Brain microvascular endothelial cell (primary cell): ENCODE data around the gene CDKN2B-AS1.
A peak's percentile ranks its signal among the peaks of the same experiment; 100 is the strongest.

ENCODE experiments used
- DNase-seq: peaks from one replicate; pipeline ENCODE4 v3.0.0-alpha.2; 2020
- H3K27ac ChIP-seq: fragments of 250-450 bp; sonication (Bioruptor Pico); 2 replicates; pipeline ENCODE4 v1.5.1; 2020; ENCODE audit warnings: mild to moderate bottlenecking, moderate library complexity
- H3K27me3 ChIP-seq: fragments of 250-450 bp; sonication (Bioruptor Pico); replicated peaks from 2 replicates; pipeline ENCODE4 v1.5.1; 2020; ENCODE audit warnings: mild to moderate bottlenecking
- H3K36me3 ChIP-seq: fragments of 250-450 bp; sonication (Bioruptor Pico); replicated peaks from 2 replicates; pipeline ENCODE4 v1.5.1; 2020; ENCODE audit warnings: mild to moderate bottlenecking
- H3K4me3 ChIP-seq: 2 replicates; pipeline ENCODE4 v1.5.1; 2011; ENCODE audit warnings: low read depth, mild to moderate bottlenecking, control low read depth, low read length, moderate library complexity
- CTCF ChIP-seq: IDR thresholded peaks from 2 replicates; pipeline ENCODE4 v1.5.1; 2011; ENCODE audit warnings: low read depth, mild to moderate bottlenecking, moderate library complexity, low read length, control low read depth, inconsistent platforms; ENCODE audit errors: missing control alignments
- in situ Hi-C: cut with HindIII; loops from 2 replicates; pipeline ENCODE4 v1.10.0; 2017; ENCODE audit warnings: low sequenced_read_pairs, low pct_ligation_motif_present

CDKN2B-AS1 gene

GRCh38 chr9:22147813-22148527 is 153.4 kb downstream of the CDKN2B-AS1 start:
- in situ Hi-C loops: no loop called here
- Histone ChIP-seq H3K36me3 (no peaks in the 10 kb centered on the region), H3K27ac (peak overlapping the region; percentile 95), H3K4me3 (no peak overlapping the region), H3K27me3 (no peaks in the 10 kb centered on the region)
- TF ChIP-seq CTCF: no peak
- peak; percentile 98 for DNase-seq

GRCh38 chr9:22148528-22148875 is 153.9 kb downstream of the CDKN2B-AS1 start:
- H3K4me3 ChIP-seq: no peak overlapping the region
- H3K27me3 ChIP-seq: no peaks in the 10 kb centered on the region
- no peaks in the 10 kb centered on the region for H3K36me3 ChIP-seq
- DNase-seq: no peak
- peak overlapping the region; percentile 95 for H3K27ac ChIP-seq
- no peak for TF ChIP-seq CTCF
- in situ Hi-C loops: no loop called here

- Histone ChIP-seq H3K36me3 (no peaks in the 10 kb centered on the region), H3K27me3 (no peaks in the 10 kb centered on the region), H3K27ac (peak overlapping the region; percentile 95), H3K4me3 (no peak overlapping the region)
- in situ Hi-C loops: no loop called here
- no peak for TF ChIP-seq CTCF
- no peak for DNase-seq
Observed at GRCh38 chr9:22148876-22149637, 154.5 kb downstream of the CDKN2B-AS1 start.

- Histone ChIP-seq H3K27ac (no peak overlapping the region), H3K4me3 (no peak overlapping the region), H3K27me3 (no peaks in the 10 kb centered on the region), H3K36me3 (no peaks in the 10 kb centered on the region)
- in situ Hi-C loops: no loop called here
- no peak for TF ChIP-seq CTCF
- no peak for DNase-seq
Observed at GRCh38 chr9:22154064-22154463, 159.5 kb downstream of the CDKN2B-AS1 start.

GRCh38 chr9:22156586-22156985 is 162.0 kb downstream of the CDKN2B-AS1 start:
- DNase-seq: no peak
- Histone ChIP-seq H3K27me3 (no peaks in the 10 kb centered on the region), H3K4me3 (no peak overlapping the region), H3K36me3 (no peaks in the 10 kb centered on the region), H3K27ac (peak overlapping the region; percentile 93)
- TF ChIP-seq CTCF: no peak
- in situ Hi-C loops: no loop called here
